ENCODE data around the gene TSC22D1.

Gene TSC22D1

DNA sequence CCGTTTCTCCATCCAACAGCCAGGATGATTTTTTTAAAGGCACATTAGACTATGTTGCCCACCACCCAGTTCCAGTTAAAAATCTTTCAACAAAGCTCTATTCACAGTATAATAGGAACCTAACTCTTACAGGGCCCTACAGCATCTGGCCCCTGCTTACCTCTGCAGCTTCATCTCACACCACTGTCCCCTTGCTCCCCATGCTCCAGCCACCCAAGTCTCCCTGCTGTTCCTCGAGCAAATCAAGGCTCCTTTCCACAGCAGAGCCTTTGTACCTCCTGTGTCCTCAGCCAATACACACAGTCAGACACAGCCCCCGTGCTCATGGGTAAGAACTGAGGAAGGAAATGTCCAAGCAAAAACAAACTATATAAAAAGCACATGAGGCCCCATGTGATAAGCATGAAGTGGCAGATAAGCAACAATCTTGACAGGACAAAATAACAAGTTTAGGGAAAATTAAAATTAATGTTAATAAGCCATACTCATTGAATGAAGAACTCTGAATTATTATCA is 67.5 kb downstream of the TSC22D1 start:
- in situ Hi-C loops (cut with HindIII; ENCODE audit: low sequenced_read_pairs): no loop called here

- in situ Hi-C loops (cut with HindIII; ENCODE audit: low sequenced_read_pairs): no loop called here
Observed at GRCh38 chr13:44507639-44508038, 68.5 kb downstream of the TSC22D1 start.

- in situ Hi-C loops (cut with HindIII; ENCODE audit: low sequenced_read_pairs): no loop called here
Observed at GRCh38 chr13:44506719-44507118, 69.4 kb downstream of the TSC22D1 start.

DNA sequence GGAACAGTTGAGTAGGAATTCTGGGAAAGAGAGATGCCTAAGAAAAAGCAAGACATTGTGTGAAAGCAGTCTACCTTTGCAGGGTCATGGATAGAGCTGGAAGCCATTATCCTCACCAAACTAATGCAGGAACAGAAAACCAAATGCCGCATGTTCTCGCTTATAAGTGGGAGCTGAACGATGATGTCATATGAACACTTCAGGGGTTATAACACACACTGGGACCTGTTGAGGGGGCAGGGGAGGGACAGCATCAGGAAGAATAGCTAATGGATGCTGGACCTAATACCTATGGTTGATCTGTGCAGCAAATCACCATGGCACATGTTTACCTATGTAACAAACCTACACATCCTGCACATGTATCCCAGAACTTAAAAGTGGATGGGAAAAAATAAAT is 69.9 kb downstream of the TSC22D1 start:
- in situ Hi-C loops (cut with HindIII; ENCODE audit: low sequenced_read_pairs): no loop called here

GRCh38 chr13:44504116-44504515 is 72.0 kb downstream of the TSC22D1 start:
- in situ Hi-C loops (cut with HindIII; ENCODE audit: low sequenced_read_pairs): no loop called here

GRCh38 chr13:44498969-44499368 is 77.2 kb downstream of the TSC22D1 start:
- in situ Hi-C loops (cut with HindIII; ENCODE audit: low sequenced_read_pairs): no loop called here

- in situ Hi-C loops (cut with HindIII; ENCODE audit: low sequenced_read_pairs): no loop called here
Observed at GRCh38 chr13:44498502-44498901, 77.6 kb downstream of the TSC22D1 start.

DNA sequence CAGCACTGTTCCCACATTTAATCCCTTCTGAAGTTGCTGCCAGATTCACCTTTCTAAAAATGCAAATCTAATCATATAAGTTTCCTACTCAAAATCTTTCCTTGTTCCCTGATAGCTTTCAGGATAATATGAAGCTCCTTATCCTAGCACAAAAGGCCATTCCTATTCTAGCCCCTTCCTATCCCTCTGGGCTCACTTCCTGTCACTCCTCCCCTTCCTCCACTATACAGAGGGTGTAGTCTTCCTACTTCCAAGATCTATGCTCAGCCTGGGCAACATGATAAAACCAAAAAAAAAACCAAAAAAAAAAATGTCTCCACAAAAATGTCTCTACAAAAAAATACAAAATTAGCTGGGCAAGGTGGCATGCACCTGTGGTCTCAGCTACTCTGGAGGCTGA is 78.3 kb downstream of the TSC22D1 start:
- in situ Hi-C loops (cut with HindIII; ENCODE audit: low sequenced_read_pairs): no loop called here

DNA sequence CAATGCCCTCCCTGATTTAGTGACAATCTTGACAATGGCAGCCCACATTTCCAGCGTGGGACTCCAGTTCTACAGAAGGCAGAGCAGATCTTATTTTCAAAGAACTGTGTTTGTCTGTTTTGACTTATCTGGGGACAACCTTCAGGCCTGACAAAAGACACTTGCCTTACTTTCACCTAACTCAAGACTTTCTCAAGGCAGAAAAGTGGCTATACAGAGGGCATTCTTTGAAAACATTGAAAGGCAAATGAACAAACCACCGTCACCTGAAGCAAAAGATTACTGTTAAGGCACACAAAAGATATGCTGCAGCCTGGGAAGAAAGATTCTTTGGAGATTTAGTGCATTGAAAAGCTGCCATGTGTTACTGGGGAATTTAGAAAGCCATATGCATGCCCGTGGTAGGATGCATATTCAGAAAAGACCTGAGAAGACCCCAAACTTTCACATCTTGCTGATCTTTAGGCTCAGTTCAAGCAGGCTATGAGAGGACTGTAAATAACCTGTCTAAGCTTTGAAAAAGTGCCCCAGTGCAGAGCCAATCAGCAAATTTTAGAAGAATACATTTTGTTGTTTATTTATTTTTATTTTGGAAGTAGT is 82.8 kb downstream of the TSC22D1 start:
- in situ Hi-C loops (cut with HindIII; ENCODE audit: low sequenced_read_pairs): no loop called here

GRCh38 chr13:44489751-44490150 is 86.4 kb downstream of the TSC22D1 start:
- in situ Hi-C loops (cut with HindIII; ENCODE audit: low sequenced_read_pairs): loop anchor here (10.0 kb wide), 1 partner anchor 405 kb away; no protein-coding TSS in a partner anchor

GRCh38 chr13:44487989-44488388 is 88.1 kb downstream of the TSC22D1 start:
- in situ Hi-C loops (cut with HindIII; ENCODE audit: low sequenced_read_pairs): loop anchor here (10.0 kb wide), 1 partner anchor 407 kb away; no protein-coding TSS in a partner anchor

DNA sequence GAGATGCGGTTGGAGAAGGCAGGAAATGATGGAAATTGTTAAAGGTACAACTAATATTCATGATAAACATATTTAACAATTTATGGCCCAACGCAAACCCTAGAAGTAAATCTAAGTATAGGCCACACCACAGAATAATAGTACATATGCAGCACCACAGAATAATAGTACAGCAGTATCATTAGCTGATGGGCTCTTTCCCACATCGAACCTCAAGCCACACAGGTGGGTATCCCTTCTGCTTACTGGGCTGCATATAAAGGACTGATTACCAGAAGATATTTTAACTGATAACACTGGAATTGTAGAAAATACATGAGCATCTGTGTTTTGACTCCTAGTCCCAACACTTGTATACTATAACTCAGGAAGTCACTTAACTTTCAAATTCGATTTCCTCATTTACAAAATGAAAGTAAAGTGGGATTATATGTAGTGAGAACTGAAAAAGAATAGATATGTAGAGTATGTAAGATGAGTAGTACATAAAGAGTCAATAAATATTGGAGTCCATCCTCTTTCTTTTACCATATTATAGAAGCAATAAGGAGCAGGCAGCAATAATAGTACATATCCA is 91.5 kb downstream of the TSC22D1 start:
- in situ Hi-C loops (cut with HindIII; ENCODE audit: low sequenced_read_pairs): loop anchor here (10.0 kb wide), 1 partner anchor 410 kb away; no protein-coding TSS in a partner anchor

DNA sequence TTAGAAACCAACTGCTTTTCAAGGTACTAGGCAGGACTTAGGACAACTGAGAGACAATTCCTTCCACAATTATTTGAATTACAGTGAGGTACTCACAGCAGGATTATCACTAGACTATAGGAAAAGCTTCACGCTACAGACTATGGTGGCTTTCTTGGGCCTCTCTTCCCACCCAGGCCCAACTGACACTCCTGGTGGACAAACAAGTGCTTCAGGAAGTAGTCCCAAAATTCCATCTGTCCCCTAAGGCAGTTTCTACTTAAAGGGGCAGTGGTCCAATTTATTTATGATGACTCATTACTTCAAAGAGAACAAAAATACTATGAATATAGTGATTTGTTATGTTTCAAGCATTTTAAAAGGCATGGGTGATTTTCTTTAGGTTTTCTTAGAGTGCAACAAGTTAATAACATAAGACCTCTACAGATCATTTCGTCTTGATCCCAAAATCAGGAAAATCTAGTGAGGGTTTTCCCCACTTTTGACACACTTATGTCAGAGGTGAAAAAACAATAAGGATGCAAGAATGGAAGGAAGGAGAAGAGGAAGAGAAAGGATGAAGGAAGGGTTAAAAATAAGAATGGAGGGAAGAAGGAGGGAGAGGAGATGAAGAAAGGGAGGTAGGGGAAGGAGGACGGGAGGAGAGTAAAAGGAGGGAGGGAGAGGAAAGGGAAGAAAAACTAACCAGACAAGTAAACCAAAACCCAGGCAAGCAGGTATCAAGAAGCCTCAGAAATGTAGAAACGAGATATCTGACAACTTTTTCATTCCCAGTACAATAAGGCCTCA is 101.8 kb downstream of the TSC22D1 start:
- in situ Hi-C loops (cut with HindIII; ENCODE audit: low sequenced_read_pairs): loop anchor here (25.0 kb wide), 1 partner anchor 437 kb away; no protein-coding TSS in a partner anchor

DNA sequence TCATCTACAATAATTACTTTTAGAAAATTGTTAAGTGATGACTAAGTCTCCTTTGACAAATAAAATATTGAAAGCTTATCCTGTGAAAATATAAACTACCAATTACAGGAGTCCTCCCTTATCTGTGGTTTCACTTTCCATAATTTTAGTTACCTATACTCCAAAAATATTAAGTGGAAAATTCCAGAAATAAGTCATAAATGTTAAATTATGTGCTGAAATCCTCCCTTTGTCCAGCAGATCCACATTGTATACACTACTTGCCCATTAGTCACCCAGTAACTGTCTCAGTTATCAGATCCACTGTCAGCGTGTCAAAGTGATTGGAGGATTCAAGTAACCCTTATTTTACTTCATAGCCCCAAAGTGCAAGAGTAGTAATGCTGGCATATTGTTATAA is 104.4 kb downstream of the TSC22D1 start:
- in situ Hi-C loops (cut with HindIII; ENCODE audit: low sequenced_read_pairs): loop anchor here (25.0 kb wide), 1 partner anchor 434 kb away; no protein-coding TSS in a partner anchor

GRCh38 chr13:44470638-44471562 is 105.2 kb downstream of the TSC22D1 start:
- in situ Hi-C loops (cut with HindIII; ENCODE audit: low sequenced_read_pairs): loop anchor here (25.0 kb wide), 1 partner anchor 434 kb away; no protein-coding TSS in a partner anchor

DNA sequence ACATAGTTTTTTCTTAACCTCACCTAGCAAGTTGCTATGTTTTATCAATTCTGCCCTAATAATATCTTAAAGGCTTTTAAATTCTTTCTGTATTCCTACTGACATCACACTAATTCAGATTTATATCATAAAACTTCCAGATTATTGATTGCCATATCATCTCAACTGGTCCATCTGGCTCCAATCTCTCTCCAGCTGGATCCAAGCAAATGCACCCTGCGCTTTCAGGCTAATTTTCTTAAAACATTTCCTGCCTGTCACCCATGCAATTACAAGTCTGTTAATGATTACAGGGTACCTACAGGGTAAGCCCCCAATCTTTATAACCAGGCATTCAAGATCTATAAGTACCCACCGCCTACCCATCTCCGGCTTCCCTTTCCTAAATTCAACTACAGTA is 107.3 kb downstream of the TSC22D1 start:
- in situ Hi-C loops (cut with HindIII; ENCODE audit: low sequenced_read_pairs): loop anchor here (25.0 kb wide), 1 partner anchor 432 kb away; no protein-coding TSS in a partner anchor

DNA sequence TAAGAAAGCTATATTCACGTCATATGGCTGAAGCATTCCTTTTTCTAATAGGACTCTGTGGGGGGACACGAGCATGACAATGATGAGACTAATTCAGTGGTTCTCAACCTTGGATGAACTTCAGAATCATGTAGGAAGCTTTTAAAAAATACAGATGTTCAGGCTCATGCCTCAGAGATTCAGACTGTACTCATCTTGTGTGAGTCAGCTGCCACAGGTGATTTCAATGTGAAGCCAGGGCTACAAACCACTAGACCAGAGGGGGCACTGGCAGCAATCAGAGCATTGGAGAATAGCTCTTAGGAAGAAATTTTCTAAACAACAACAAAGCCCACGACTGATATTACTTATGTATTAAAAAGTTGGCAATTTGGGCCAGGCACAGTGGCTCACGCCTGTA is 110.8 kb downstream of the TSC22D1 start:
- in situ Hi-C loops (cut with HindIII; ENCODE audit: low sequenced_read_pairs): loop anchor here (25.0 kb wide), 1 partner anchor 428 kb away; no protein-coding TSS in a partner anchor

DNA sequence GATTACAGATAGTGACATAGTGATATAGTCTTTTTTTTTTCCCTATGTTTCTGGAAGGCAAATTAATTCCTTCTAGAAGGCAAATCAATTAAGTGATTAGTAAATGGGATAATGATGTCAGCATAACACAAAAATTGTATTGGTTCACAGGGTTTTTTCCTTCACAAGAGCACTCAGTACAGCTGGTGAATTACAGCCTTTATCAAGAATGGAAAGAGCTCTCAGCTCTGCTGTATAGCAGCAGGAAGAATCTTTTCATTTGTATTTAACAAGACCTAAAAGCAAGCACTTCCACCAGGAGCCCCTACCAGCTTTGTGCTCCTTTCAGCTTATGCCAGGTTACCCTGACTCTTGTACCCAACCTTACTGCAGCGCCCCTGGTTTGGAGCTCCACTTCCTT is 111.7 kb downstream of the TSC22D1 start:
- in situ Hi-C loops (cut with HindIII; ENCODE audit: low sequenced_read_pairs): loop anchor here (25.0 kb wide), 1 partner anchor 427 kb away; no protein-coding TSS in a partner anchor

DNA sequence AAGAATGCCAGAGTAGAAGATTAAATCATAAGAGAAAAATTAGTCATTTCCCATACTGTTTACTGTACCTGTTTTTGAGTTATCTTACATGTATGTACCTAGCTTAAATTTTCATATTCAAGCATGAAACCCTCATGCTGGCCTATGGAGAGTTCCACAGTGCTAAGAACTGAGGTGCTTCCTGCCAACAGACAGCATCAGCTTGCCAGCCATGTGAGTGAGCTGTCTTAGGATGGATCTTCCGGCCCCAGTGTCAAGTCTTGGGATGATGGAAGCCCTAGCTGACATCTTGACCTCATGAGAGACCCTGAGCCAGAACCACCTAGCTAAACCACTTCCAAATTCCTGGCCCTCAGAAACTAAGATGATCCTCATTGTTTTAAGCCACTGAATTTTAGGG is 112.4 kb downstream of the TSC22D1 start:
- in situ Hi-C loops (cut with HindIII; ENCODE audit: low sequenced_read_pairs): loop anchor here (25.0 kb wide), 1 partner anchor 426 kb away; no protein-coding TSS in a partner anchor

DNA sequence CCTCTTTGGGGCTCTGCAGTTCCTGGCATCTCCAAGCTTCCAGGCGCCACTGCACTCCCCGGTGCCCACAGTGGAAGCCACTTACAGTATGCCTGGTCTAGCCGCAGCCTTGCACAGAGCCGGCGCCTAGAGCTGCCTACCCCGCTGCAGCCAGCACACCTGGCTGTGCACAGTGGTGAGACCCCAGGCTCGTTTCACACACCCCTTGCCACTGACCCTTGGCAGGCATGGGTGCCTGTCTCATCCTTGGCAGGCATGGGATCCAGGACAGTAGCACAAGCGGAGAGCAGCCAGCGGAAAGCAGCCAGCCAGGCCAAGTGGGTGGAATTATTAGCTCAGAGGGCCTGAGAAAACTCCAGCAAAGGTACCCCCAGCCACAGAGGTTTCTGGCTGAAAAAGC is 116.5 kb downstream of the TSC22D1 start:
- in situ Hi-C loops (cut with HindIII; ENCODE audit: low sequenced_read_pairs): loop anchor here (10.0 to 25.0 kb wide), 2 partner anchors 422 to 555 kb away; no protein-coding TSS in a partner anchor

All from DLD1 (cell line).